ENCODE data around the gene AUTS2. TPM values are rescaled to one million over a fixed set of nuclear protein-coding genes. Genes with fewer than 3 reads are reported as not detected.

Gene AUTS2
- total and polyA plus RNA-seq, 10 of the 15 experiments (the other 5 are each of a cell fraction or from before 2014, with no cell fraction given): 6.4 to 55.6 (median 21.6) TPM

- no peak for TF ChIP-seq ZNF687 (IDR thresholded peaks at IDR 0.05)
- no peak for TF ChIP-seq TCF7 (IDR thresholded peaks at IDR 0.05; ENCODE audit: borderline replicate concordance)
- no peak for TF ChIP-seq DPF2 (IDR thresholded peaks at IDR 0.05)
- no peak for TF ChIP-seq MAX (IDR thresholded peaks at IDR 0.05; ENCODE audit: low read depth, low read length)
- TF ChIP-seq ATF3 (IDR thresholded peaks at IDR 0.05; ENCODE audit: borderline replicate concordance, extremely low read depth, low read depth, low read length): no peak
- no peak for TF ChIP-seq E4F1 (IDR thresholded peaks at IDR 0.05; ENCODE audit: borderline replicate concordance, partially characterized antibody)
- no peak for TF ChIP-seq SKIL (IDR thresholded peaks at IDR 0.05; ENCODE audit: low read depth, poor library complexity, severe bottlenecking)
- TF ChIP-seq PAX8 (IDR thresholded peaks at IDR 0.05): no peak
- TF ChIP-seq JUNB (IDR thresholded peaks at IDR 0.05): no peak
- TF ChIP-seq ATF7 (IDR thresholded peaks at IDR 0.05; ENCODE audit: low read depth): no peak
- no peak for TF ChIP-seq SREBF2 (IDR thresholded peaks at IDR 0.05; ENCODE audit: low read length)
- TF ChIP-seq WRNIP1 (IDR thresholded peaks at IDR 0.05; ENCODE audit: borderline replicate concordance, low read depth, low read length): no peak
These were observed 899.5 kb downstream of the AUTS2 start (continued) for GRCh38 chr7:70497793-70498192.

All from GM12878 (cell line).